Upper lobe of left lung (tissue), 4 donors: ENCODE data around the gene PFDN5.

Experiments used
- CTCF ChIP-seq, 6 experiments: fragments of 450-650 bp in 4 of 6; fragments of 200-600 bp in 2 of 6; sonication (generic) in 2 of 6; IDR thresholded peaks; one replicate each; pipeline ENCODE4 v1.5.1; 2016 to 2019; ENCODE audit warnings: antibody characterized with exemption in 6 of 6
- EP300 ChIP-seq, 4 donors: sonication (generic); formaldehyde crosslinking; IDR thresholded peaks; one replicate each; pipeline ENCODE4 v1.5.1; 2017; ENCODE audit warnings: antibody characterized with exemption in 4 of 4, control low read depth in 2 of 4
- POLR2A ChIP-seq, 4 donors: fragments of 450-650 bp; IDR thresholded peaks; one replicate each; pipeline ENCODE4 v1.5.1; 2016 to 2017; ENCODE audit warnings: antibody characterized with exemption in 4 of 4, mild to moderate bottlenecking in 2 of 4

- TF ChIP-seq POLR2A (IDR thresholded peaks at IDR 0.05): no peak
- TF ChIP-seq CTCF (IDR thresholded peaks at IDR 0.05): no peak
- TF ChIP-seq EP300 (IDR thresholded peaks at IDR 0.05): no peak
Observed at GRCh38 chr12:53259891-53260290, 35.5 kb upstream of the PFDN5 start.
